GM19452 (cell line): ENCODE data around the gene UGT1A5.

Experiments used
- ATAC-seq: cut with Tn5 transposase; IDR thresholded peaks from one replicate; pipeline ENCODE4 v1.9.1; 2021; ENCODE audit not compliant: unreplicated experiment

UGT1A5 gene

GRCh38 chr2:233775414-233775813, 62.7 kb downstream of the UGT1A5 start:
- no peak for ATAC-seq

DNA sequence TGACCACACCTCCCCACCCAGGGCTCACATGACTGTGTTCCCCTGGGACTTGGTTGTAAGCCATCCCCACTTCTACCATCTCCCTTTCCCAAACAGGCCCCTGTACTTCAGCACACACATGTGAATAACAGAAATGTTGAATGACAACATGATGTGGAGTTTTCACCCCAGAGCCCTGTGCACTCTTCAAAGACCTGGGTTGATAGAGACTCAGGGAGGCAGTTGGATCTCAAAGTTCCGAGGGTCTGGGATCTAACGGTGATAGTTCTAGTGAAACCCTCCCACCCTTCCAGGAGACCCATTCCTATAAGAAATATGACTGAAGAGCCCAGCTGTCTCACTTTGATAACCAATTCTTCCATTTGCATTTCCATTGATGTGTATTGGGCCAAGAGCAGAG, 65.3 kb downstream of the UGT1A5 start, which contains the start of gene MROH2A:
MROH2A (plus strand) TSS at position 301 of the 400 bp plus-strand sequence. CDS start 1,029 bp downstream, outside the sequence.
- ATAC-seq: no peak

- ATAC-seq: no peak
Observed at GRCh38 chr2:233779722-233780121, 67.0 kb downstream of the UGT1A5 start.

- no peak for ATAC-seq
Observed at GRCh38 chr2:233780771-233781170, 68.1 kb downstream of the UGT1A5 start.

DNA sequence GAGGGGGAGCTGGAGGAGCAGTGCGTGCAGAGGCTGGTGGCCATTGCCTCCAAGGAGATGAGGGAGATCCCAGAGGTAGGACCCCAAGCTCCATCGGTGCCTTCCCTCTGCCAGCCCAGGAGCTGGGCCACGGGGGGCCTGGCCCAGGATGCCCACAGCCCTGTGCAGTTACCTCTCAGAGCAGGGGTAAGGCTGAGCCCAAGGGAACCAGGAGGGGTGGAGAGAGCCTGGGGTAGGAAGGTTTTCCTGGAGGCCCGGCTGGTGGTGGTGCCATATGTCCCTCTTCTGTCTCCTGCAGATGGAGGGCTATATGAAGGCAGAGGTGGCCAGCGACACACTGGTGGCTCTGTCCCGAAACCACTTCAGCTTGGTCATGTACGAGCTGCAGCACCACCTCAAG, 76.8 kb downstream of the UGT1A5 start:
- ATAC-seq: no peak

GRCh38 chr2:233791151-233791882, 78.6 kb downstream of the UGT1A5 start:
- ATAC-seq: no peak

DNA sequence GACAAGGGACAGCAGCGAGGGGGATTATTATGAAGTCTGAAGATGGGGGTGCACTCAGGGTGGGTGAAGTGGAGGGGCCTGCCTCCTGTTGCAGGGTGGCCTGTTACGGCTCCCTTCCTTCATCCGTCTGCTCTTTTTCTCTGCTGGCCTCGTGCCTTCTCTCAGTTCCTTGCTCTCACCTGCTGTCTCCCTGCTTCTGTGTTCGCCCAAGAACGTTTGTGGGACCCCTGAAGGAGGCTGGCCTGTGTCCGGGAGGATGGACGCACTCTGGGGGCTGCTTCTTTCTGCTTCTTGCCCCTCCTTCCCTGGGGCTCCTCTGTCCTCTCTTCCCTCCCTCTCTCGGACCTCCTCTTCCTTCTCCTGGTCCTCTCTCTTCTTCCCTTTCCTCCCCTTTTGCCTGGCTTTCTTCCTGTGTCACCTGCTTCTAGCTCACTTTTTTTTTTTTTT, 79.2 kb downstream of the UGT1A5 start:
- ATAC-seq: no peak

- ATAC-seq: no peak
Observed at GRCh38 chr2:233792720-233793119, 80.0 kb downstream of the UGT1A5 start.

DNA sequence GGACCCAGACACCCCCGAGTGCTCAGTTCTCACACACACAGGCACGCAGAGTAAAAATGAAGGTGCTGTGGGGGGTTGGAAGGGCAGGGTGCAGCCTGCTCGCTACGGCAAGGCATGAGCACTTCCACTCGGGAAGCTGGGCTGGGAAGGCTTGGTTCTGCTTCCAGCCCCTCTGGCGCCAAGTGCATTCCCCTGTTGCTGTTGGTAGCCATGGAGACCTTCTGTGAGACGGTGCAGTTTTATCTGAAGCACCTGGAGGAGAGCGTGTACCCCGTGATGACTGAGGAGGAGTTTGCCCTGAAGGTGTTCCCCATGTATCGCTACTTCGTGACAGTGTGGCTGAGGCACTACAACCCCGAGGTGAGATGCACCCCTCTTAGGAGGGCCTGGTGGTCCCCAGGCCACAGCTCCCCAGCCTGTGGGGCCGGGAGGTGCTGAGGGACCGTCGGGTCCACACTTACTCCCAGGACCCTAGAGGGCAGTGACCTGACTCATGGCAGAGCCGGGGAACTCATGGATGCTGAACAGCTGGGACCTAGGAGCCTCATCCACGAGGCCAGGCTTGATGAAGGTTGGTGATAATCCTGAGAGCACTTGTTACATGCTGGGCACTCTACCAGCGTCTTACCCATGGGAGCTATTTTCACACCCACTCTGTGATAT, 80.9 kb downstream of the UGT1A5 start:
- ATAC-seq: no peak

DNA sequence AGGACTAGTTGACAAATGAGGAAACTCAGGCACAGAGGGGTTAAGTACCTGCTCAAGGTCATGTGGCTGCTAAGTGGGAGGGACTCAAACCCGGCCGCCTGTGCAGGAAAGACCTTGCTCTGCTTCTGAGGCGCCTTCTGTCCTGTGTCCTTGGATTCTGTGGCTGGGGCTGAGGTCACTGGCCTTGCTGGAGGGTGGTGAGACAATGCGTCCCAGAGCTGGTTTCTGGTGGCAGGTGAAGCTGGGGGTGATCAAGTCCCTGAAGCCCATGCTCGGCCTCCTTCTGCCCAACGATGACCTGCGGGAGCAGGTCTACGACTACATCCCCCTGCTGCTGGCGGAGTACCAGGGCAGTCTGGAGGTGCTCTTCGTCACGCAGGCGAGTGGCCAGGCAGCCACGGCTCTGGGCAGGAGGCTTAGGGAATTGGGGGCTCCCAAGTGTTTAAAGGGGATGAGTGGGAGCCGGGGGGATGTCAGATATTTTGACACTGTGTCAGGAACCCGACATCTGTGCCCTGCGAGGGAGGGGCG, 81.5 kb downstream of the UGT1A5 start:
- ATAC-seq: no peak

- no peak for ATAC-seq
Observed at GRCh38 chr2:233795735-233796171, 83.0 kb downstream of the UGT1A5 start.

GRCh38 chr2:233796254-233796653, 83.5 kb downstream of the UGT1A5 start:
- ATAC-seq: no peak

GRCh38 chr2:233798335-233799086, 85.8 kb downstream of the UGT1A5 start:
- ATAC-seq: no peak

DNA sequence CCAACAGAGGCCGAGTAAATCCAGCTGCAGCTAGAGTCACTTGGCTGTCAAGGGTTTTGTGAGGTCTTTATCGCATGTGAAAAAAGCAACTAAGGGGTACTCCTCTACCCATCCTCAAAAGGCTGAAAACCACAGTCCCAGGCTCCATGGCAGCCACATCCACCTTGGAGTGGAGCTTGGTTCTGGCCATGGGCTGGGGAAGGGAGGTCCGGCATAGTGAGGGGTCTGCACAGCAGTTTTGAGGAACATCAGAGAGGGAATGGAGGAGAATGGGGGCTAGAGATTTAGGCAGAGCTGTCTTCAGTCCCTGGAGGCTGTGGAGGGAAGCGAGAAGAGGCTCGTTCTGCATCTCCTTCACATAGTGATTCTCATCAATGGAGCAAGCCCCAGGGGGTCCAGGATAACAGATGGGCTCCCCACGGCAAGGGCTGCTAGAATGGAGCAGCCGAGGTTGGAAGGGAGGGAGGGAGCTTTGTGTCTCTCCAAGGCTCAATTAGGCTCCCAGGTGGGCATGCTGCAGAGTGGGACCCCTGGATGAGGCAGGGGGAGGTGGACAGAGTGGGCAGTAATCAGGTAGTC, 86.5 kb downstream of the UGT1A5 start:
- no peak for ATAC-seq

DNA sequence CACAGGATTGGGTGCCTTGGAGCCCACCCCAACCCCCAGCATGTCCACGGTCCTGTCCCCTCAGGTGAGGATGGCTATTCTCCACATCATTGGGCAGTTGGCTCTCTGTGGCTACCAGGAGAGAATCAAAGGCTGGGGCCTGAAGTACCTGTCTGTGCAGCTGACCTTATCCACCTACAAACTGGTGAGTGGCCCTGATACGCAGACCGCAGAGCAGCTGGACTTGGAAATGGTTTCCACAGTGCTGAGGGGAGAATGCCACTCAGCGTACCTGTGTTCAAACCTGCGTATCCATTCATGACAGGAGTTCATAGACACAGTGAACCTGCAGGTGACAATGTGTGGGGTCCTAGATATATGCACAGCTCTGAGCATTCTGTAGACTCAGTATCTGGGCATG, 87.0 kb downstream of the UGT1A5 start:
- ATAC-seq: no peak

- ATAC-seq: no peak
Observed at GRCh38 chr2:233800208-233800607, 87.5 kb downstream of the UGT1A5 start.

- ATAC-seq: no peak
Observed at GRCh38 chr2:233801357-233802131, 88.8 kb downstream of the UGT1A5 start.

DNA sequence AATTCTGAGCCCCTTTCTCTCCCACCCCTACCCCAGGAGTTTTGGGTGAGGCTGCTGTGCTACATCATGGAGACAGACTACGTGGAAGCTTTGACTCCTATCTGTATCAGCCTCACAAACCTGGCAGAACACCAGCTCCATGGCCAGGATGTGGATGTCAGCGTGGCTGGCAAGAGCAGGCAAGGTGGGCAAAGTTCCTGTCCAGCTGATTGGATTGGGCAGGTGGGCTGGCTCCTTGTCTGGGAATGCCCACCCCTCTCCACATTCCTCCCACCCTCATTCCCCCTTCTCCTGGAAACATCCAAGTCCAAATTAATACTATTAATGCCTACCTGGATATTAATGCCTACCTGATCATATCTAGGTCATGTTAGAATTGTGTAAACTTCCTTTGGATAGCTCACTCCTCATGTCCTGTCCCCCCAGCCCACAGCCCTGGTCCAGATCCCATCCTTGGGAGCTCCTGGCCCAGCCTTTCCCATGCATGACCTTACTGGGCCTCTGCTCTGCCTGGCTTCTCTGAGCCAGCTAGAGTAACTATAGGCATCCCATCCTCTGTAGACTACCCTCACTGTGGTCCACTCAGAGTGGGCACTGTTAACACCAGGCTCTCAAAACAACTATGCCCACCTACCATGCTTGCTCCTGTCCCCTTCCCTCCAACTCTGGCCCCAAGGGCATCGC, 89.6 kb downstream of the UGT1A5 start:
- ATAC-seq: no peak

DNA sequence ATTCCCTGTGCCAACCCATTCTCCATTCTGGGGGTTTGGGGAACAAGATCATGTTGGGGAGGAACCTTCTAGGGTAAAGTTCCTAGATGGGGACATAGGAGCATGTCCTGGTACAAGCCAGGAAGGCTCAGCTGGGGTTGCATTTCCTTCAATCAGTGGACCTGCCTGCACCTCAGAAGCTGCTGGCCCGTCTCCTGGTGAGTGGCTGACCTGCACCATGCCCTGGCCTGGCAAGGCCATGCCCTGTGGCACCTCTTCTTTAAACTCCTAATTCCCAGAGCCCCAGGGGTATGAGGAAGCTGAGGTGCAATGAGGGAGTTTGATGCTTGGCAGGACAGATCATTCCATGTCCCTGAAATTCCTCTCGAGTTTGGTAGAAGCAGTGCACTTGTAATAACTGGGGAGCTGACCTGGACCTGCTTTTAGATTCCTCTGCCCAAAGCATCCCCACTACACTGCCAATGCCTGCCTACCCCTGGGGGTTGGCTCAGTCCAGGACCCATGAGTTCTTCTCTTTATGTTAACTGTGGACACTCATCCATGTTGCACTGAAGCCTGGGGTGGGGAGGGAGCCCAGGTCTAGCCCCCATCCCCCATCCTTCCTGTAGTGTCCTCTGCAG, 90.7 kb downstream of the UGT1A5 start:
- ATAC-seq: no peak
